ENCODE results near the gene ST6GALNAC5. TPM values are rescaled to one million over a fixed set of nuclear protein-coding genes. Genes with fewer than 3 reads are reported as not detected.

Gene ST6GALNAC5
- total RNA-seq, 1 experiment from 2014 or later: 0.24 TPM

GRCh38 chr1:77103486-77103885 is 236.2 kb downstream of the ST6GALNAC5 start:
- no peak overlapping the region for H3K4me3 ChIP-seq
- BruUV-seq (replicated peaks): no TSS peak
- H3K27ac ChIP-seq: no peak overlapping the region
- CTCF ChIA-PET: no interaction called here
- no peaks in the 10 kb centered on the region for H3K9me2 ChIP-seq (ENCODE audit: insufficient read depth)
- no peaks in the 10 kb centered on the region for H3K9me3 ChIP-seq (ENCODE audit: insufficient read depth, low read depth)
- no peaks in the 10 kb centered on the region for H3K4me1 ChIP-seq (replicated peaks; ENCODE audit: insufficient read depth)
- H3F3A ChIP-seq (ENCODE audit: insufficient read depth, low read depth): no peaks in the 10 kb centered on the region
- no peaks in the 10 kb centered on the region for H3K27me3 ChIP-seq (ENCODE audit: insufficient read depth, low read depth)
- H3K4me2 ChIP-seq: no peak overlapping the region
- H3K79me2 ChIP-seq (ENCODE audit: low read depth): no peaks in the 10 kb centered on the region
- POLR2A ChIA-PET (ENCODE audit: unreplicated experiment): no interaction called here
- H2AFZ ChIP-seq: no peak overlapping the region
- no peaks in the 10 kb centered on the region for H3K36me3 ChIP-seq (ENCODE audit: low read depth)
- DNase-seq: no peak
- H4K20me1 ChIP-seq (ENCODE audit: insufficient read depth): no peaks in the 10 kb centered on the region
- intact Hi-C loops (cut with micrococcal nuclease; ENCODE audit: unreplicated experiment): no loop called here
- TF ChIP-seq, protein P1, sequence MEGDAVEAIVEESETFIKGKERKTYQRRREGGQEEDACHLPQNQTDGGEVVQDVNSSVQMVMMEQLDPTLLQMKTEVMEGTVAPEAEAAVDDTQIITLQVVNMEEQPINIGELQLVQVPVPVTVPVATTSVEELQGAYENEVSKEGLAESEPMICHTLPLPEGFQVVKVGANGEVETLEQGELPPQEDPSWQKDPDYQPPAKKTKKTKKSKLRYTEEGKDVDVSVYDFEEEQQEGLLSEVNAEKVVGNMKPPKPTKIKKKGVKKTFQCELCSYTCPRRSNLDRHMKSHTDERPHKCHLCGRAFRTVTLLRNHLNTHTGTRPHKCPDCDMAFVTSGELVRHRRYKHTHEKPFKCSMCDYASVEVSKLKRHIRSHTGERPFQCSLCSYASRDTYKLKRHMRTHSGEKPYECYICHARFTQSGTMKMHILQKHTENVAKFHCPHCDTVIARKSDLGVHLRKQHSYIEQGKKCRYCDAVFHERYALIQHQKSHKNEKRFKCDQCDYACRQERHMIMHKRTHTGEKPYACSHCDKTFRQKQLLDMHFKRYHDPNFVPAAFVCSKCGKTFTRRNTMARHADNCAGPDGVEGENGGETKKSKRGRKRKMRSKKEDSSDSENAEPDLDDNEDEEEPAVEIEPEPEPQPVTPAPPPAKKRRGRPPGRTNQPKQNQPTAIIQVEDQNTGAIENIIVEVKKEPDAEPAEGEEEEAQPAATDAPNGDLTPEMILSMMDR (conservative IDR thresholded peaks at IDR 0.05): no peak
- TF ChIP-seq EZH2 (IDR thresholded peaks at IDR 0.05; ENCODE audit: low read depth): no peak

GRCh38 chr1:77104672-77105071 is 237.4 kb downstream of the ST6GALNAC5 start:
- no peaks in the 10 kb centered on the region for H3K27me3 ChIP-seq (ENCODE audit: insufficient read depth, low read depth)
- no peak overlapping the region for H2AFZ ChIP-seq
- ChIA-PET POLR2A (ENCODE audit: unreplicated experiment) (no interaction called here), CTCF (no interaction called here)
- no peaks in the 10 kb centered on the region for H3K9me2 ChIP-seq (ENCODE audit: insufficient read depth)
- DNase-seq: no peak
- no peaks in the 10 kb centered on the region for H3K9me3 ChIP-seq (ENCODE audit: insufficient read depth, low read depth)
- TF ChIP-seq EZH2 (IDR thresholded peaks at IDR 0.05; ENCODE audit: low read depth): no peak
- TF ChIP-seq, protein P1 (conservative IDR thresholded peaks at IDR 0.05): no peak
- H3K79me2 ChIP-seq (ENCODE audit: low read depth): no peaks in the 10 kb centered on the region
- no peak overlapping the region for H3K27ac ChIP-seq
- intact Hi-C loops (cut with micrococcal nuclease; ENCODE audit: unreplicated experiment): no loop called here
- H3K4me1 ChIP-seq (replicated peaks; ENCODE audit: insufficient read depth): no peaks in the 10 kb centered on the region
- H3F3A ChIP-seq (ENCODE audit: insufficient read depth, low read depth): no peaks in the 10 kb centered on the region
- no peak overlapping the region for H3K4me2 ChIP-seq
- H3K36me3 ChIP-seq (ENCODE audit: low read depth): no peaks in the 10 kb centered on the region
- H3K4me3 ChIP-seq: no peak overlapping the region
- no TSS peak for BruUV-seq (replicated peaks)
- no peaks in the 10 kb centered on the region for H4K20me1 ChIP-seq (ENCODE audit: insufficient read depth)

Small RNA genes lying within 50 kb of the gene (microRNA-seq; reads per million reads assigned to microRNA genes)
- gene MIR7156 (ENCODE audit: borderline number of aligned reads, borderline replicate concordance): not detected
